GM18870 (cell line): Measurements from ENCODE around the gene AP2B1.
"Not testable (repeated sequence)": the region's sequence is repeated elsewhere in the genome, so short reads cannot be mapped to it uniquely, and the experiment has no call there.

ENCODE experiments used
- ATAC-seq: cut with Tn5 transposase; IDR thresholded peaks from one replicate; pipeline ENCODE4 v1.9.1; 2021; ENCODE audit warnings: moderate library complexity; ENCODE audit not compliant: unreplicated experiment

AP2B1 gene

DNA sequence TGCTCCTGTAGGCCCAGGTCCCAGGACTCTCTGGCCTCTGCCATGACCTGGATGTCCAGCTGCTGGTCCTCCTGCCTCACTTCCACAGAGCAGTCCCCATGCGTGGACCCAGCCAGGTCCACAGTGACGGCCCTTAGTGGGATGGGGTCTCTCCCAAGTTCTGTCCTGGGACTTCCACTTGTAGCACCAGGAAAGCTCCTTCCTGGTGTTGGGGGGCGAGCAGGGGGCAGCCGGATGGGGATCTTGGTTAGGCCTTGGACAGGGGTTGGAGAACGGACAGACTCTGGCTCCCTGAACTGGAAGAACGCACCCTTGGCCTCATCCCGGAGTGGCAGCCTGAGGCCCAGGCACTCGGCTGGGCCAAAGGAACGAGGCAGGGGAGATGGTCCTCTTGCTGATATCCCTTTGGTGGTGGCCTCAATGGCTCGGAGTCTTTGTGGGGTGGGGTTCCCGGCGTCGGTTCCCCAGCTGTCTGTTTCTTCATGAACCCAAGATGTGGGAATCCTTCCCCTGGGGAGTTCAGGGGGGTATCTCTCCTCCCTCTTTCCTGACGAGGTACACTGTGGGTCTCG, 158.7 kb downstream of the AP2B1 start:
- ATAC-seq = no peak

DNA sequence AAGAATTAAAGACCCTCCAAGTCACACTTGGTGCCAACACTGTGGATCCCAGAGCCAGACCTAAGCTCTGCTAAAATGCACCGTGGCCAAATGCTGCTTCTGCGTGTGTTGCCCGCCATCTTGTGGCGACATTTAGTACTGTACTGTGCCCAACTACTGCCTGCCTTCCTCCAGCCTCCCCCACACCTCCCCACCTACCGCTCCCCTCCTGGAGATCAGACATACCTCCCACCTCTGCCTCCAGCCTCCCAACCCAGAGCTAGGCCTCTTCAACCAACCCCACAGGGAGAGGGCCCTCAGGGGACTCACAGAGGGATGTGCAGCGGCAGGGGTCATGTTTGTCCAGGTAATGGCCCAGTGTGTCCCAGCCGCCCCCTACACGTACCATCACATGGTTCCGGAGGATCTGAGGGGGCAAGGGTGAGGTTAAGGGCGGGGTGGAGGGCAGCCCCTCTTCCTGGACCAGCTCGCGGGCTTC, 160.5 kb downstream of the AP2B1 start:
- no peak for ATAC-seq

DNA sequence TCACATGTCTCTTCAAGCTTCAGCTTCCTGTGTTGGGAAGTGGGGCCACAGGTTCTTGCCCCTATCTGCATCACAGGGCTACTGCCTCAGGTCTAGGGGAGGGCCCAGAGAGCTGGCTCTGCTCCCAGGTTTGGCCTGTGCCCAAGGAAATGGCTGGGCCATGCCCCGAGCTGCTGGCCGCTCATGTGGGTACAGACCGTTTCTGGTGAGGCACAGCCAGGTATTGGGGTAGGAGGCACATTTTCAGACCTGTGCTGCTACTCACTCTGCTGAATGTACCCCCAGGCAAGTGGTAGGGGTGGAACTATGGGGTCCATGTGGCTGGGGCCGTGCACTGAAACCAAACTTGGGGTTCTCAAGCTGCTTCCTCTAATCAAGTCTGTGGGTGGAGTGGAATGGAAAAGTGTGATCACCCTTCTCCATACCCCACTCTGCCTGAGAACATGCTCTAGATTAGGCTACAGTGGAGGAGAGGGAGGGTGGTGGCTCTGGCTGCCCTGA, 161.3 kb downstream of the AP2B1 start:
- ATAC-seq = no peak

DNA sequence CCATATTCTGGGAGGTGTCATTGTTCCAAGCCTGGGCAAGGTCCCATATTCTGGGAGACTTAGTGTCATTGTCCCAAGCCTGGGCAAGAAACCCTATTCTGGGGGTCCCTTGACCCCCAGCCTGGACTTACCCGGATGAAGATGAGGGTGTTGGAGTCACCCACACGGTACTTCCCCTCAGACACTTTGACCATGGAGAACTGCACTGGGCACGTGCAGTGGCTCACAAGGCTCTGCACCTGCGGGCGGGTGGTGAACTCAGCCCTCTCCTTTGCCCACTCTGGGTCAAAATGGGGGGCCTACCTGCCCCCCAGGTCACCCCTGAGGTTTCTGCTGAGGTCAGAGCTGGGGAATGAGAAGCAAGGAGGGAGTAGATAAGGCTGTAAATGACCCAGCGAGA, 161.9 kb downstream of the AP2B1 start:
- no peak for ATAC-seq

DNA sequence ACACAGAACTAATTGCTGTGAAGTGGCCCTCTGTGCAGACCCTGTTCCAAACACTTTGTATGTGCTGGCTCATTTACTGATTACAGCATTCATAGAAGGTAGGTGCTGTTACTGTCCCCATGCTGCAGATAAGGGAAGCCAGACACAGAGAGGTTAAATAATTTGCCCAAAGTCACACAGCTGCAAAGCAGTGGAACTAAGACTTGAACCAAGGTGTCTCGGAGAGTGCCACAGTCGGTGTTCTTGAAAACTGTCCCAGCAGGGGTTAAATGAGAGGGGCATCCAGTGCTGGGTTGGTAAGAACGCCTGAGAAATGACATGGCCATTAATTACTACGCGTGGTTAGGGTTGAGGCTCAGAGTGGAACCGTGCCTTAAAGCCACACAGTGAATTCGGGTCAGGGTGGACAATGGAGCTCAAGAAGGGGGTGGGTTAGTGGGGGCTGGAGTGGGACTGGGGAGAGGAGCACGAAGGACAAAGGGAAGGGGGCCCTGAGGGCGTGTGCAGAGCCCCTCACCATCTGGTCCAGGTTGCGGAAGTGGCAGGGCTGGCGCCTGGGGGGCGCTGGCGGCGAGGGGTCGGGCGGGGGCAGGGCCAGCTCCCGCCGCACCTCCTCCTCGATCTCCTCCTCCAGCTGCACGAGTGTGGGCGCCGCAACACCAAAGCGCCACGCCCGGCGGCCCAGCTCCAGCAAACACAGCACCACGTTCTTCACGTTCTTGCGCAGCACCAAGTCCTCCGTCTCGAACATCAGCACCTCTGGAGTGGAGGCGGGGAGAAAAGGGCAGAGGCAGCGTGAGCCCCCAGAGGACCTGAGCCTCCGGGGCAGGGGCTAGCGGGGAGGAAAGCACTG, 162.7 kb downstream of the AP2B1 start:
- no peak for ATAC-seq

DNA sequence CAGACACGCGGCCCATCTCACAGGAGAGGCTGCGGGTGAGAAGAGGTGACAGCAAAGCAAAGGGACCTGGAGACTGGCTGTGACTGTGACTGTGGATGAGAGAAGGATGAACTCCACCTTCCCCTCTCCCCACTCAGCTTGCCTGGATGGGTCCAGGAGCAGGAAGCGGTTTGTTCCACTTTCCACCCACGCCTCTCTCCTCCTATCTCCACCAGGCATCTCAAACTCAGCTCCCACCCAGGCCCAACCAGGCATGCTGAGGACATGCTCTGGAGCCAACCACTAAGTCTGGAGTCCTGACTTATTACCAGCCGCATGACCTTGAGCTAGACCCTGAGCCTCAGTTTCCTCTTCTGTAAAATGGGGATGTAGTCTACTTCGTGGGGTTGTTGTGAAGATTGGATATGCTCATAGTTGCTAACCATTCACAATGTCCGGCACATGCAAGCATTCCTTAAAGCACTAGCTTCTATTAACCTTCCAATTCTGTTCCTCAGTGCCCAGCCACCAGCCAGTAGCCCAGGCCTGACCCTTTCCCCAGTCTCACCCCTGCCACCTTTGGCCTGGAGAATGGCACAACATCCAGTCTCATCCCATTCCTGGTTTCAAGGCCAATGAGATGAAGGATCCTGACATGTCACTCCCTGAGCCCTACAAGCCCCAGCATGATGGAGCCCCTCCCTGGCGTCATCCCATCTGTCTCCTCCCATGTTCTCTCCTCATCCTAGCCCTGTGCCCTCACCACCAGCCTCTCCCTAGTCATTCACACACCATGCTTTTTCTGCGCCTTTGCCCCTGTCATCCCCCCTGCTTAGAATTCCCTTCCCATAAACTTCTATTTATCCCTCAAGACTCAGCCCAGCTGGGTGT, 163.6 kb downstream of the AP2B1 start:
- ATAC-seq = no peak

DNA sequence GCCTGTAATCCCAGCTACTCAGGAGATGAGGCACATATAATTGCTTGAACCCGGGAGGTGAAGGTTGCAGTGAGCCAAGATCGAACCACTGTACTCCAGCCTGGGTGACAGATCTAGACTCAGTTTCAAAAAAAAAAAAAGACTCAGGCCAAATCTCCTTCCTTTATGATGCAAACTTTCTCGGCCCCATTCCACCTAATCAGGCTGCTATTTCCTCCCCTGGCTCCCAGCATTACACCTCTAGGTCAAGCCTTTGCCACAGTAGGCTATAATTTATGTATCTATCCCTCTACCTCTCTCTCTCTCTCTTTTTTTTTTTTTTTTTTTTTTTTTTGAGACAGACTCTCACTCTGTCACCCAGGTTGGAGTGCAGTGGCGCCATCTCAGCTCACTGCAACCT, 164.4 kb downstream of the AP2B1 start:
- ATAC-seq = not testable (repeated sequence)

DNA sequence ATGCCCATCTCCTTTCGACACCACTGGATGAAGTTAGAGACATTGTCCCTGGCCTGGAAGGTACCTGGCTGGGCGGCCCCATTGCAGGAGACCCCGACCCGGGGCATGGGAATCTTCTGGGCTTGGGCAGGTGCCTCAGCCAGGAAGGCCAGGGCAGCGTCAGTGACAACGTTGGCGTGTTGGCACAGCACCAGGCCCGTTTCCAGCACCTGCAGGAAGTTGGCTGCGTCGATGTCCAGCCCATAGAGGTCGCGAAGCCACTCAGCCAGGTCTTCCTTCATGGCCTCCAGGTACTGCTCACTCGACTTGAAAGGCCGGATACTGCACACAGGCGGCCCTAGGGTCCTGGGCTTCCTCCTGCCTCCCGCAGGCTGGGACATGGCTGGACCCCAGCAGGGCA, 165.3 kb downstream of the AP2B1 start:
- no peak for ATAC-seq

DNA sequence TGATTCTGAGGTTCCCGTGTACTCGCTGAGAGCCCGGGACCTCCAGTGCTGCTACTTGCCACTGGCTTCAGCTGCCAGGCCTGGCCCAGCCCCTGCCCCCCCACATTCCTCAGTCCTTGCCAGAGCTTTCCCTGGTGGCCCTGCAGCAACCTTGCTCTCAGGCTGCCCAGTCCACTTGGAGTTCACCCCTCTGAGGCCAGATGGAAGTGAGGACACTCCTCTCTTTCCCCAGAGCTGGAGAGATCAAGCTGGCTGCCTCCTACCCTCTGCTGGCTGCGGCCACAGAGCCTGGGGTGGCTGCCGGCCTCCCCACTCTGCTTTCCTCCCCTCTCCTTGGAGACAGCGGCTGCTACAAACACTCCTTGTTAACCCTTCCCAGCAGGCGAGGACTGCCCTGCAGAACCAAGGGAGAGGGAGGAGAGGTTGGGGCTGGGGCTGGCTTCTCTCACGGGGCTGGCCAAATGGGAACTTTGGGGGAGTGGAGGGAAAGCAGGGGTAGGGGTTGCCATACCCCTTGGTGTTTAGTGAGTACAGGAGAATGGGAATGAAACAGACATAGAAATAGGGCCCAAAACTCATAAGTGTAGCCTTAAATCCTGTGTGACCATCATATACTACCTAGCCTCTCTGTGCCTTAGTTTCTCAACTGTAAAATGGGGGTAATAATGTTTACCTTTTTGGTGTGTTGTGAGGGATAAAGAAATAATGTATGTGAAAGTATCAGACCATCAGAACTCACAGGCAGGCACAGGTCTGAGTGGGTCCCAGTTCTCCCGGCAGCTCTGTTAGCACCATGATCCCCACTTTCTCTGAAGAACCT, 166.0 kb downstream of the AP2B1 start, which contains the start of gene GAS2L2:
Gene GAS2L2, minus strand, starts transcription at position 295 of the 820 bp plus-strand sequence. CDS start 389 bp downstream, outside the sequence.
- no peak for ATAC-seq

DNA sequence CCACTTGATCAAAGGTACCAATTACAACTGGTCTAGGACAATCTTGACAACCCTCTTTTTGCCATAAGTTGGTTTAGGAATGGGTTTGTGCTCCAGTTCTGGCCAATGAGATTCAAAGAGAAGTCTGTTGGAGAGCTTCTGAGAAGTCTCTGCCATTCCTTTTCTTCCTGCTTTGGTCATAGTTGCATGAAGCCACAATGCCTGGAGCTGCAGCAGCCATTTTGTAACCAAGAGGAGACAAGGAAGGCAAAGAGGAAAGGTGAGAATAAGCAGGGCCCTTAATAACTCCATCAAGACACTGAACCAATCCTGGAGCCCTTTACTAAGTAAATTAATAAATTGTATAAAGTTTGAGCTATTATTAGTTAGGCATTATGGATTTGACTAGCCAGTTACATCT, 170.1 kb downstream of the AP2B1 start:
- ATAC-seq = no peak

DNA sequence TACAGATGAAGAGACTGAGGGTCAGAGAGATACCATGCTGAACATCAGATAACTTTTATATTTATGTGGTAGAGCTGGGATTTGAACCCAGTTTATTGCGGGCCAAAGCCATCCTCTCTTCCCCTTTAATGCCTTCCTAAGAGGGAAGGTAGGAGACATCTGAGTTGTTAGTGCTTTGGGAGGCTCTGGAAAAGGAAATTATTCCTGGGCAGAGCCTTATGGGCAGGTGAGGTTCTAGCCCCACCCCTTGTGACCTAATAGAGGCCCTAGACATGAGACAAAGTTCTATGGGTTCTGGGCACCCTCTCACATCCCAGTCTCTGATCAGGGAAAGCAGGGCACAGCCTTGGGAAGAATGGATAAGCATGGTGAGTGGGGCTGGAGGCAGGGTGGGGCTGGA, 173.5 kb downstream of the AP2B1 start, which contains the start of gene C17orf50:
Gene C17orf50, plus strand, starts transcription at position 301 of the 400 bp plus-strand sequence. Its CDS starts 55 bp downstream, at position 356.
- no peak for ATAC-seq

DNA sequence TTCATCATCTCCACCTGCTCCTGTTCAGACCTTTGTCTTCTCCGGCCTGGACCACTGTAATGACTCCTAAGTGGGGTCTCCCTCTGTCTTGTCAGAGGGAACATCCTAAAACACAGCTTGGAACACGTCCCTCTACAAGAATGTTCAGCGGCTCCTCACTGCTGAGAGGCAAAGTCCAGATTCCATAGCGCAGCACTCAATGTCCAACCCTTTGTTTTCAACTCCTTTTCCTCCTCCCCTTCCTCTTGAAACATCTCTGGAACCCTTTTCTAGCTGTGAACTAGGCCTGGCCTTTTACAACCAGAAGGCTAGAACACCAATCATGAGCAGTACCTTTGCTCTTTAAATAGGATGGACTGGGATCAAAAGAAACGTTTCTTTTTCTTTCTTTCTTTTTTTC, 174.5 kb downstream of the AP2B1 start:
- ATAC-seq = no peak

DNA sequence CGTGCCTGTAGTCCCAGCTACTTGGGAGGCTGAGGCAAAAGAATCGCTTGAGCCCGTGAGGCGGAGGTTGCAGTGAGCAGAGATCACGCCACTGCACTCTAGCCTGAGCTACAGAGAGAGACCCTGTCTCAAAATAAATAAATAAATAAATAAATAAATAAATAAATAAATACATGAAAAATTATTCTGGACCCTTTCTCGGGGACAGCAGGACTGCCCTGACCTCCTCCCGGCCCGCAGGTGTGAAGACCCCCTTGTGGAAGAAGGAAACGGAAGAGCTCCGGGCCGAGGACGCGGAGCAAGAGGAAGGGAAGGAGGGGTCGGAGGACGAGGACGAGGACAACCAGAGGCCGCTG, 176.6 kb downstream of the AP2B1 start:
- ATAC-seq = no peak

DNA sequence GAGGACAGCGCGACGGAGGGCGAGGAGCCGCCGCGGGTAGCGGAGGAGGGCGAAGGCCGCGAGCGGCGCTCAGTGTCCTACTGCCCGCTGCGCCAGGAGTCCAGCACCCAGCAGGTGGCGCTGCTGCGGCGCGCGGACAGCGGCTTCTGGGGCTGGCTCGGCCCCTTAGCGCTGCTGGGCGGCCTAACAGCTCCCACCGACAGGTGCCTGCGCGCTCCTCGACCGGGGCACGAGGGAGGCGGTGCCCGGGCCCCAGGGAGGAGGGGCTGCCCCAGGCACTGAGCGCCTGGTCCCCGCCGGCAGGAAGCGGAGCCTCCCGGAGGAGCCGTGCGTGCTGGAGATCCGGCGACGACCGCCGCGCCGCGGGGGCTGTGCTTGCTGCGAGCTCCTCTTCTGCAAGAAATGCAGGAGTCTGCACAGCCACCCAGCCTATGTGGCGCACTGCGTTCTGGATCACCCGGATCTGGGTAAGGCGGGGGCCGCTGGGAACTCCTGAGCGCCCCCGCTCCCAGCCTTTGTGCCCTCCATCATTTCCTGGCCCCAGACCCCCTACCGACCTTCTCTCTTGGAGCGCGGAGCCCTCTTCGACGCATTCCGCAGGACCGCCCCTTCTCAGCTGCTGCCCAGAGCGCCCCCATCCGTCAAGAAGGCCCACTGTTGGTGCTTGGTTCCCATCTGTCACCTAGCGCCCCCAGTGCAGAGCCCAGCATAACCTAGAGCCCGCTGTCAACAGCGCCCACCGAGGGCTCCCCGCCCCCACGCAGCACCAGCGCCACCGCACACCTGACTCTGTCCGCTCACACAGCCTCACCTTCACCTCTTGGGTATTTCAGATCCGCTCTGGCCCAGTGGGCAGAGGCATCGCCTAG, 177.2 kb downstream of the AP2B1 start:
- no peak for ATAC-seq

DNA sequence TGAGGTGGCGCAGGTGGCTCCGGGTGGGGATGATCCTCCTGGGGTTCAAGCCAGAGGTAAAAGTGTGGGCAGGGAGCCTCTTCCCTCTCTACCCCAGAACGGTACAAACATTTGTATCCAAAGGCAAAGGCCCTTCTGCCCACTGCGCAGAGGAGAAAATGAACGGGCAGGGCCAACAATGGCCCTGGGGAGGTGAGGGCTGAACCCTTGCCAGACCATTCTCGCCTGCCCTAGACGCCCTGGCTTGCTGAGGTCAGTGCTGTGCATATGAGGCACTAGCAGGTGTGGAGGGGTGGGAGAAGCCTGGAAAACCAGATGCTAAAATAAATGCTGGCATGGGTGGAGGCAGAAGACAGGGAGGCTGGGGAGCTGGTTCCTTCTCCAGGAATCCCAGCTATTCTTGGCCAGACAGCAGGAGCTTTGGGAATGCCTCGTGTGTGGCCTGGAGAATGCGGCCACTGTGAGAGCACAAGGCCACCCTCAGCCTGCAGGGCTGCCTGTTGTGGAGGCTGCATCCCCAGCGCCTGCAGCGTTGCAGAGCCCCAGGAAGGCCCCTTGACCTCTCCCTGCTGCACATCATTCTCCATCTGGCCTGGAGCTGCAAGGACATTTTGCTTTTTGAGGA, 178.1 kb downstream of the AP2B1 start:
- ATAC-seq = no peak

DNA sequence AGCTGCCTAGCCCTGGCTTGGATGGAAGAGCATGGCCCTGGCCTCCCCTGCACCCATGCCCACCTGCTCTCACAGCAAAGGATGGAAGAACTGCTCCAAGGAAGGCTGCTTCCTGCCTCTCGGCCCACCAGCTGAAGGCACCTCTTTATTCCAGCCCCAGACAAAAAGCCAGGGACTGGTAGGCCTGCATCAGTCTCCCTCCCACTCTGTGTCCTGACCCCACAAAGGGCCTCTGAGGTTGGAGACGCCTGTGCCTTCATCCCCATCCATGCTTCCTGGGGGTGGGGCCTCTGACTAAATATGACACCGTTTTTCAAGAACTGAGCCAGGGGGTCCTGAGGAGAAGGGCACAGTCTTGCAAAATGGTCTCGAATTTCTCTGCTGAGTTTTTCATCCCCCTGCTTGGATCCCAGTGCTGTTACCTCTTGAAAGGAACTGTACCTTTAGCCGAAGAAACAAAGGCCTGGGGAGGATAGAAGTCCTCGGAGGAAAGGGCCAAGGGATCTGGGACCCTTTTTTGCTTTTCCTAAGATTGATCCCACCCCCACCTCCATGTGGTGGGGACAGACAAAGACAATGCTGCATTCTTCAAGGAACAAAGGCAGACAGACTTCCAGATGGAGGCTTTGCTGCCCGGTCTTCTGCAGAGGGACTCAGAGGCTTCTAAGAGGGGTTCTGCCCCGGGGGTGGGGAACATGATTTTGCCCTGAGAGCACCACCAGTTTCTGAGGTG, 178.8 kb downstream of the AP2B1 start:
- ATAC-seq = no peak

DNA sequence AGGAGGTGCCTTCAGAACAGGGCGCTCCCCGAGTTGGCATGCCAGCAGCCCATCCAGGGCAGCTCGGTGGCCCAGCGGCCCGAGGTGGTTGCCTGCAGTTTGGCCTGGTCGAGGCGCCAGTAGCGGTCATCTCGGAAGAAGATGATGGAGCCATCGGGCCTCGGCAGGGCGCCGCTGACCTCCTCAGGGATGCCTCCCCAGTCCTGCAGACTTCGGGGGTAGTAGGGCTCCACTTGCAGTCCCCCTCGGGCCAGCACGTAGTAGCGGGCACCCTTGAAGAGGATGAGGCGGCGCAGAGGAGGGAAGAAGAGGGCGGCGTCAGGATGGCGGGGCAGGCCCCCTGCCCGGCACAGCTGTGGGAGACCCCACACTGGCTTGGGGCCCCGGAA, 179.4 kb downstream of the AP2B1 start:
- no peak for ATAC-seq

DNA sequence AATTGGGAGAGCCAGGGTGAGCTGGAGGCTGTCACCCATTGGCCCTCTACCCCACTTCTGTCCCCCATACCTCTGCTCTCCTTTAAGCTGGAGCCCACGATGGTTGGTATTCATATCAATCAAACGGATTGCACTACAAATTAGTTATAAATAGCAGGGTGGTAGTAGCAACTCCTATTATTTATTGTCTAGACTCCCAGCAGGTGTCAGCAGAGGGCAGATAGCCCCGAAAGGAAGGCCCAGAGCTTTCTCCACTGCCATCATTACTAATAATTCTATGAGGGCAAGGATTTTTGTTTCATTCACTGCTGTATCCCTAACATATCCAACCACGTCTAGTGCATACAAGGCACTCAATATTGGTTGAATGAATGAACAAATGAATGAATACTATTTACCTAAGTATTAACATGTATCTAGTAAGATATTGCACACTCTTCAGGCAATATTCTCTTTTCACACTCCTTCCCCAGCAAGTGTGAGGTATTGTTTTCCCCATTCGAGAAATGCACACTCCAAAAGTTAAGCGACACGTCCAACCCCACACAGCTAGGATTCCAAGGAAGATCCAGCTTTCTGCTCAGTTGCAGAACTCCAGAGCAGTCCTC, 179.9 kb downstream of the AP2B1 start:
- no peak for ATAC-seq
